ENCODE results near the gene RFX2. TPM values are rescaled to one million over a fixed set of nuclear protein-coding genes. Genes with fewer than 3 reads are reported as not detected.

RFX2 gene
- total RNA-seq, 1 experiment from 2014 or later = 10.5 TPM

- Histone ChIP-seq H4K20me1 (ENCODE audit: low read length) (no peaks in the 10 kb centered on the region), H3K27ac (ENCODE audit: low read length) (no peak overlapping the region), H3F3A (ENCODE audit: low read length, unreplicated experiment) (no peaks in the 10 kb centered on the region), H3K9me3 (ENCODE audit: low read length) (no peaks in the 10 kb centered on the region), H3K4me3 (ENCODE audit: low read length) (no peak overlapping the region), H3K9me2 (replicated peaks; ENCODE audit: low read length) (no peaks in the 10 kb centered on the region), H3K79me2 (ENCODE audit: low read length) (no peaks in the 10 kb centered on the region), H3K9ac (ENCODE audit: low read length) (no peak overlapping the region), H2AFZ (ENCODE audit: low read length) (no peak overlapping the region), H3K4me2 (ENCODE audit: low read length) (no peak overlapping the region), H3K36me3 (ENCODE audit: low read depth, low read length) (no peaks in the 10 kb centered on the region), H3K4me1 (ENCODE audit: insufficient read depth, low read length) (no peaks in the 10 kb centered on the region), H3K27me3 (ENCODE audit: low read length) (no peaks in the 10 kb centered on the region)
- ChIA-PET CTCF (interaction anchor here (0.7 to 1.1 kb wide), 2 partner anchors 22 to 36 kb away, joined by 4 read pairs; no protein-coding TSS in a partner anchor), POLR2A (ENCODE audit: unreplicated experiment) (no interaction called here)
- no TSS peak for BruUV-seq (replicated peaks)
- ATAC-seq (no peak), DNase-seq (no peak)
- intact Hi-C loops (cut with micrococcal nuclease) = no loop called here
- TF ChIP-seq EZH2 (IDR thresholded peaks at IDR 0.05; ENCODE audit: low read length, unreplicated experiment) (no peak), CTCF (conservative IDR thresholded peaks at IDR 0.05; ENCODE audit: low read depth, low read length) (no peak), EZH2phosphoT487 (IDR thresholded peaks at IDR 0.05; ENCODE audit: borderline replicate concordance, low read length) (no peak)
Observed at GRCh38 chr19:6012426-6013170, 97.7 kb downstream of the RFX2 start.

GRCh38 chr19:6011794-6012193, 98.5 kb downstream of the RFX2 start:
- no peaks in the 10 kb centered on the region for H3K36me3 ChIP-seq (ENCODE audit: low read depth, low read length)
- H3K9me2 ChIP-seq (replicated peaks; ENCODE audit: low read length) = no peaks in the 10 kb centered on the region
- H3F3A ChIP-seq (ENCODE audit: low read length, unreplicated experiment) = no peaks in the 10 kb centered on the region
- intact Hi-C loops (cut with micrococcal nuclease) = no loop called here
- H3K27ac ChIP-seq (ENCODE audit: low read length) = no peak overlapping the region
- no peaks in the 10 kb centered on the region for H3K27me3 ChIP-seq (ENCODE audit: low read length)
- no peak overlapping the region for H2AFZ ChIP-seq (ENCODE audit: low read length)
- ATAC-seq (no peak), DNase-seq (no peak)
- ChIA-PET POLR2A (ENCODE audit: unreplicated experiment) (no interaction called here), CTCF (no interaction called here)
- no peaks in the 10 kb centered on the region for H4K20me1 ChIP-seq (ENCODE audit: low read length)
- no peak overlapping the region for H3K4me2 ChIP-seq (ENCODE audit: low read length)
- no peak overlapping the region for H3K9ac ChIP-seq (ENCODE audit: low read length)
- no peaks in the 10 kb centered on the region for H3K4me1 ChIP-seq (ENCODE audit: insufficient read depth, low read length)
- TF ChIP-seq EZH2 (IDR thresholded peaks at IDR 0.05; ENCODE audit: low read length, unreplicated experiment) = no peak
- no peak overlapping the region for H3K4me3 ChIP-seq (ENCODE audit: low read length)
- BruUV-seq (replicated peaks) = no TSS peak
- no peaks in the 10 kb centered on the region for H3K79me2 ChIP-seq (ENCODE audit: low read length)
- H3K9me3 ChIP-seq (ENCODE audit: low read length) = no peaks in the 10 kb centered on the region

GRCh38 chr19:6011206-6011605, 99.1 kb downstream of the RFX2 start:
- ChIA-PET POLR2A (ENCODE audit: unreplicated experiment) (no interaction called here), CTCF (no interaction called here)
- Histone ChIP-seq H3K4me1 (ENCODE audit: insufficient read depth, low read length) (no peaks in the 10 kb centered on the region), H3K9ac (ENCODE audit: low read length) (no peak overlapping the region), H3K9me3 (ENCODE audit: low read length) (no peaks in the 10 kb centered on the region), H3K9me2 (replicated peaks; ENCODE audit: low read length) (no peaks in the 10 kb centered on the region), H2AFZ (ENCODE audit: low read length) (no peak overlapping the region), H3K4me3 (ENCODE audit: low read length) (no peak overlapping the region), H3F3A (ENCODE audit: low read length, unreplicated experiment) (no peaks in the 10 kb centered on the region), H3K36me3 (ENCODE audit: low read depth, low read length) (no peaks in the 10 kb centered on the region), H3K27me3 (ENCODE audit: low read length) (no peaks in the 10 kb centered on the region), H3K27ac (ENCODE audit: low read length) (no peak overlapping the region), H4K20me1 (ENCODE audit: low read length) (no peaks in the 10 kb centered on the region), H3K79me2 (ENCODE audit: low read length) (no peaks in the 10 kb centered on the region), H3K4me2 (ENCODE audit: low read length) (no peak overlapping the region)
- DNase-seq = no peak
- TF ChIP-seq EZH2 (IDR thresholded peaks at IDR 0.05; ENCODE audit: low read length, unreplicated experiment) = no peak
- TF ChIP-seq CTCF (conservative IDR thresholded peaks at IDR 0.05; ENCODE audit: low read depth, low read length) = no peak
- TF ChIP-seq EZH2phosphoT487 (IDR thresholded peaks at IDR 0.05; ENCODE audit: borderline replicate concordance, low read length) = no peak
- no TSS peak for BruUV-seq (replicated peaks)
- no peak for ATAC-seq
- intact Hi-C loops (cut with micrococcal nuclease) = no loop called here

Data from PC-3 (cell line).